Measurements from ENCODE around the gene TPX2.

Gene TPX2

GRCh38 chr20:31835554-31835953 lies 96.5 kb downstream of the TPX2 start:
- TF ChIP-seq CTCF (conservative IDR thresholded peaks at IDR 0.05; ENCODE audit: control insufficient read depth, insufficient read depth, low read depth, low read length) = no peak
- H3K4me3 ChIP-seq (ENCODE audit: control insufficient read depth, low read depth, low read length) = no peak overlapping the region
- no peak for DNase-seq (ENCODE audit: low read depth)

- DNase-seq (ENCODE audit: low read depth) = peak; percentile 88
- H3K4me3 ChIP-seq (ENCODE audit: control insufficient read depth, low read depth, low read length) = no peak overlapping the region
- no peak for TF ChIP-seq CTCF (conservative IDR thresholded peaks at IDR 0.05; ENCODE audit: control insufficient read depth, insufficient read depth, low read depth, low read length)
These were observed 97.1 kb downstream of the TPX2 start for GRCh38 chr20:31835977-31836852.

- TF ChIP-seq CTCF (conservative IDR thresholded peaks at IDR 0.05; ENCODE audit: control insufficient read depth, insufficient read depth, low read depth, low read length) = no peak
- DNase-seq (ENCODE audit: low read depth) = no peak
- no peak overlapping the region for H3K4me3 ChIP-seq (ENCODE audit: control insufficient read depth, low read depth, low read length)
These were observed 97.9 kb downstream of the TPX2 start for GRCh38 chr20:31836853-31837608.

GRCh38 chr20:31837896-31838397 lies 98.9 kb downstream of the TPX2 start:
- H3K4me3 ChIP-seq (ENCODE audit: control insufficient read depth, low read depth, low read length) = no peak overlapping the region
- no peak for TF ChIP-seq CTCF (conservative IDR thresholded peaks at IDR 0.05; ENCODE audit: control insufficient read depth, insufficient read depth, low read depth, low read length)
- peak; percentile 53 for DNase-seq (ENCODE audit: low read depth)

- no peak for DNase-seq (ENCODE audit: low read depth)
- TF ChIP-seq CTCF (conservative IDR thresholded peaks at IDR 0.05; ENCODE audit: control insufficient read depth, insufficient read depth, low read depth, low read length) = no peak
- H3K4me3 ChIP-seq (ENCODE audit: control insufficient read depth, low read depth, low read length) = no peak overlapping the region
These were observed 99.7 kb downstream of the TPX2 start for GRCh38 chr20:31838646-31839292.

- no peak for TF ChIP-seq CTCF (conservative IDR thresholded peaks at IDR 0.05; ENCODE audit: control insufficient read depth, insufficient read depth, low read depth, low read length)
- peak; percentile 14 for DNase-seq (ENCODE audit: low read depth)
- no peak overlapping the region for H3K4me3 ChIP-seq (ENCODE audit: control insufficient read depth, low read depth, low read length)
These were observed 100.8 kb downstream of the TPX2 start for GRCh38 chr20:31839782-31840487.
